Liver (tissue), 3 donors: ENCODE measurements around the gene SUGCT.

Experiments
- ATF3 ChIP-seq: IDR thresholded peaks from 2 replicates; pipeline ENCODE4 v1.6.1; 2016; ENCODE audit warnings: antibody characterized with exemption
- CTCF ChIP-seq: fragments of 150-350 bp; IDR thresholded peaks from 2 replicates; pipeline ENCODE4 v1.5.1; 2017; ENCODE audit warnings: improper control_type of control experiment, low read depth, low read length; ENCODE audit not compliant: missing input control
- EGR1 ChIP-seq, 2 donors: IDR thresholded peaks; 2 replicates each; pipeline ENCODE4 v1.6.1; 2016 to 2018; ENCODE audit warnings: antibody characterized with exemption in 2 of 2, low read depth in 2 of 2
- FOXA1 ChIP-seq: IDR thresholded peaks from 2 replicates; pipeline ENCODE4 v1.6.1; 2016; ENCODE audit warnings: antibody characterized with exemption
- HNF4G ChIP-seq: IDR thresholded peaks from 2 replicates; pipeline ENCODE4 v1.6.1; 2016; ENCODE audit warnings: antibody characterized with exemption
- JUND ChIP-seq, 2 donors: IDR thresholded peaks; 2 replicates each; pipeline ENCODE4 v1.6.1; 2016; ENCODE audit warnings: antibody characterized with exemption in 2 of 2
- NR2F2 ChIP-seq: IDR thresholded peaks from 2 replicates; pipeline ENCODE4 v1.6.1; 2016; ENCODE audit warnings: antibody characterized with exemption
- RAD21 ChIP-seq, 2 donors: IDR thresholded peaks; 2 replicates each; pipeline ENCODE4 v1.6.1; 2016; ENCODE audit warnings: antibody characterized with exemption in 2 of 2, mild to moderate bottlenecking in 2 of 2
- SP1 ChIP-seq: IDR thresholded peaks from 2 replicates; pipeline ENCODE4 v1.6.1; 2018; ENCODE audit warnings: antibody characterized with exemption, mild to moderate bottlenecking
- TAF1 ChIP-seq: conservative IDR thresholded peaks from 2 replicates; pipeline ENCODE4 v1.6.1; 2016; ENCODE audit warnings: antibody characterized with exemption, mild to moderate bottlenecking
- ZBTB33 ChIP-seq: IDR thresholded peaks from 2 replicates; pipeline ENCODE4 v1.6.1; 2016; ENCODE audit warnings: antibody characterized with exemption
- donor health status: healthy.
- donor health status: healthy.

- no peak for TF ChIP-seq RAD21 (IDR thresholded peaks at IDR 0.05)
- no peak for TF ChIP-seq CTCF
- no peak for TF ChIP-seq TAF1
- no peak for TF ChIP-seq EGR1 (IDR thresholded peaks at IDR 0.05; ENCODE audit: low read depth in 2 of 2)
- no peak for TF ChIP-seq ZBTB33
- no peak for TF ChIP-seq ATF3
- no peak for TF ChIP-seq JUND (IDR thresholded peaks at IDR 0.05)
- TF ChIP-seq HNF4G = no peak
- TF ChIP-seq SP1 = no peak
- TF ChIP-seq NR2F2 = no peak
- no peak for TF ChIP-seq FOXA1
Measured at GRCh38 chr7:40811666-40812065, 676.9 kb downstream of the SUGCT start.
